GM23338 (cell line): Measurements from ENCODE around the gene TNFAIP3. TPM values are rescaled to one million over a fixed set of nuclear protein-coding genes. Genes with fewer than 3 reads are reported as not detected.

Source experiments
- ATAC-seq: fragments of 200-7000 bp; cut with Tn5 transposase; 3 replicates; pipeline ENCODE4 v1.9.1; 2020
- DNase-seq: peaks from one replicate; pipeline ENCODE4 v3.0.0-alpha.2; 2015; ENCODE audit warnings: low spot score
- H2AFZ ChIP-seq: fragments of 200-600 bp; sonication (generic); 2 replicates; pipeline ENCODE4 v1.8.0; 2016; ENCODE audit warnings: antibody characterized with exemption, mild to moderate bottlenecking, moderate library complexity
- H3F3A ChIP-seq: fragments of 200-600 bp; sonication (generic); replicated peaks from 2 replicates; pipeline ENCODE4 v1.8.0; 2017; ENCODE audit warnings: antibody characterized with exemption, mixed run types, low read depth
- H3K27ac ChIP-seq: fragments of 200-600 bp; sonication (generic); 2 replicates; pipeline ENCODE4 v1.6.1; 2016; ENCODE audit warnings: low read depth
- H3K27me3 ChIP-seq: fragments of 200-600 bp; sonication (generic); 2 replicates; pipeline ENCODE4 v1.8.0; 2016; ENCODE audit warnings: mild to moderate bottlenecking, mixed run types, moderate library complexity; ENCODE audit not compliant: insufficient read depth
- H3K36me3 ChIP-seq: fragments of 200-600 bp; sonication (generic); 2 replicates; pipeline ENCODE4 v1.8.0; 2016; ENCODE audit warnings: mild to moderate bottlenecking; ENCODE audit not compliant: insufficient read depth
- H3K4me1 ChIP-seq: fragments of 200-600 bp; sonication (generic); 2 replicates; pipeline ENCODE4 v1.8.0; 2016; ENCODE audit warnings: mild to moderate bottlenecking, moderate library complexity; ENCODE audit not compliant: insufficient read depth
- H3K4me2 ChIP-seq: fragments of 200-600 bp; sonication (generic); 2 replicates; pipeline ENCODE4 v1.7.1; 2017; ENCODE audit warnings: mixed run types
- H3K4me3 ChIP-seq: fragments of 200-600 bp; sonication (generic); 2 replicates; pipeline ENCODE4 v1.6.1; 2016; ENCODE audit warnings: mixed run types
- H3K79me2 ChIP-seq: fragments of 200-600 bp; sonication (generic); replicated peaks from 2 replicates; pipeline ENCODE4 v1.8.0; 2017; ENCODE audit warnings: mild to moderate bottlenecking; ENCODE audit not compliant: insufficient read depth
- H3K9me2 ChIP-seq: fragments of 200-600 bp; sonication (generic); 2 replicates; pipeline ENCODE4 v1.8.0; 2017; ENCODE audit not compliant: insufficient read depth
- H4K20me1 ChIP-seq: fragments of 200-600 bp; sonication (generic); replicated peaks from 2 replicates; pipeline ENCODE4 v1.8.0; 2017; ENCODE audit warnings: mild to moderate bottlenecking; ENCODE audit not compliant: insufficient read depth
- H3K27ac Mint-ChIP-seq: 2 replicates; pipeline ENCODE4 v1.8.0; 2020; ENCODE audit warnings: inconsistent platforms, mild to moderate bottlenecking, moderate library complexity, mixed read lengths
- H3K27me3 Mint-ChIP-seq: 3 replicates; pipeline ENCODE4 v1.8.0; 2022; ENCODE audit warnings: low read depth, mild to moderate bottlenecking, moderate library complexity, mixed read lengths, inconsistent platforms; ENCODE audit not compliant: insufficient read depth, poor library complexity
- H3K36me3 Mint-ChIP-seq: 3 replicates; pipeline ENCODE4 v1.8.0; 2021; ENCODE audit warnings: low read depth, mild to moderate bottlenecking, inconsistent platforms, moderate library complexity, mixed read lengths
- H3K4me1 Mint-ChIP-seq: 3 replicates; pipeline ENCODE4 v1.8.0; 2020; ENCODE audit warnings: mild to moderate bottlenecking, inconsistent platforms, mixed read lengths
- H3K4me3 Mint-ChIP-seq: 3 replicates; pipeline ENCODE4 v1.8.0; 2021; ENCODE audit warnings: moderate library complexity, mild to moderate bottlenecking, inconsistent platforms, mixed read lengths
- H3K9me3 Mint-ChIP-seq: 3 replicates; pipeline ENCODE4 v1.8.0; 2020; ENCODE audit warnings: moderate library complexity, mild to moderate bottlenecking, inconsistent platforms, mixed read lengths
- CREB1 ChIP-seq: fragments of 250-450 bp; sonication (Bioruptor Pico); IDR thresholded peaks from 2 replicates; pipeline ENCODE4 v1.5.0; 2020; ENCODE audit warnings: low read depth, mild to moderate bottlenecking, moderate library complexity
- CTCF ChIP-seq, 2 experiments: fragments of 200-600 bp in 1 of 2; sonication (generic) in 1 of 2; conservative IDR thresholded peaks; 2 replicates each; pipeline versions ENCODE4 v1.5.1 to v1.6.1; 2016 to 2017; ENCODE audit warnings: antibody characterized with exemption in 2 of 2, low read depth in 2 of 2, mild to moderate bottlenecking in 2 of 2, moderate library complexity in 1 of 2
- EZH2 ChIP-seq: fragments of 200-600 bp; sonication (generic); IDR thresholded peaks from one replicate; pipeline ENCODE4 v1.8.0; 2017; ENCODE audit warnings: antibody characterized with exemption, mild to moderate bottlenecking, low read depth; ENCODE audit not compliant: unreplicated experiment
- EZH2phosphoT487 ChIP-seq: fragments of 200-600 bp; sonication (generic); IDR thresholded peaks from one replicate; pipeline ENCODE4 v1.8.1; 2018; ENCODE audit warnings: antibody characterized with exemption; ENCODE audit not compliant: unreplicated experiment
- JUNB ChIP-seq: IDR thresholded peaks from one replicate; pipeline ENCODE4 v1.6.1; 2016; ENCODE audit warnings: antibody characterized with exemption; ENCODE audit not compliant: unreplicated experiment
- NANOG ChIP-seq: IDR thresholded peaks from 2 replicates; pipeline ENCODE4 v1.6.1; 2016; ENCODE audit warnings: antibody characterized with exemption, borderline replicate concordance
- POLR2AphosphoS5 ChIP-seq: IDR thresholded peaks from 2 replicates; pipeline ENCODE4 v1.6.1; 2016; ENCODE audit warnings: antibody characterized with exemption, low read depth
- REST ChIP-seq: IDR thresholded peaks from one replicate; pipeline ENCODE4 v1.6.1; 2018; ENCODE audit warnings: antibody characterized with exemption; ENCODE audit not compliant: unreplicated experiment
- STAT1 ChIP-seq: IDR thresholded peaks from one replicate; pipeline ENCODE4 v1.6.1; 2016; ENCODE audit warnings: antibody characterized with exemption; ENCODE audit not compliant: unreplicated experiment
- ZNF114 ChIP-seq: fragments of 250-450 bp; sonication (Bioruptor Pico); IDR thresholded peaks from 2 replicates; pipeline ENCODE4 v1.5.0; 2020; ENCODE audit warnings: mild to moderate bottlenecking, moderate library complexity
- ZNF331 ChIP-seq: fragments of 250-450 bp; sonication (Bioruptor Pico); IDR thresholded peaks from 2 replicates; pipeline ENCODE4 v1.5.0; 2020; ENCODE audit warnings: low read depth, mild to moderate bottlenecking, moderate library complexity
- polyA plus RNA-seq: library from polyadenylated mRNA; unstranded; fragments of >200 nt; fragmentation: Nextera tagmentation; extraction: Ambion mirVana; gene quantifications from 2 replicates; pipeline ENCODE4 v1.2.1, GENCODE V29; 2016
- total RNA-seq: library from RNA; depleted of rRNA; stranded (reverse); fragments of >200 nt; shearing (Covaris generic); gene quantifications from 2 replicates; pipeline ENCODE4 v1.2.3, GENCODE V29; 2014
- TF ChIP-seq, protein P1 (sequence below): IDR thresholded peaks from 2 replicates; pipeline ENCODE4 v1.6.1; 2016; ENCODE audit warnings: antibody characterized with exemption
- TF ChIP-seq, protein P2 (sequence below): fragments of 250-450 bp; sonication (Bioruptor Pico); IDR thresholded peaks from 2 replicates; pipeline ENCODE4 v1.5.0; 2020; ENCODE audit warnings: mild to moderate bottlenecking, moderate library complexity

TNFAIP3 gene
- total and polyA plus RNA-seq, 2 experiments from 2014 or later = 2.1 to 2.3 TPM

- no peak overlapping the region for H3K27ac Mint-ChIP-seq
- TF ChIP-seq ZNF114 (CRISPR knock-in tag) (no peak), CREB1 (CRISPR knock-in tag) (no peak), STAT1 (no peak), NANOG (no peak), REST (no peak), CTCF (conservative IDR thresholded peaks at IDR 0.05; ENCODE audit: low read depth in 2 of 2) (no peak), POLR2AphosphoS5 (no peak), EZH2phosphoT487 (no peak), ZNF331 (CRISPR knock-in tag) (no peak), JUNB (no peak), EZH2 (no peak)
- TF ChIP-seq, protein P1, sequence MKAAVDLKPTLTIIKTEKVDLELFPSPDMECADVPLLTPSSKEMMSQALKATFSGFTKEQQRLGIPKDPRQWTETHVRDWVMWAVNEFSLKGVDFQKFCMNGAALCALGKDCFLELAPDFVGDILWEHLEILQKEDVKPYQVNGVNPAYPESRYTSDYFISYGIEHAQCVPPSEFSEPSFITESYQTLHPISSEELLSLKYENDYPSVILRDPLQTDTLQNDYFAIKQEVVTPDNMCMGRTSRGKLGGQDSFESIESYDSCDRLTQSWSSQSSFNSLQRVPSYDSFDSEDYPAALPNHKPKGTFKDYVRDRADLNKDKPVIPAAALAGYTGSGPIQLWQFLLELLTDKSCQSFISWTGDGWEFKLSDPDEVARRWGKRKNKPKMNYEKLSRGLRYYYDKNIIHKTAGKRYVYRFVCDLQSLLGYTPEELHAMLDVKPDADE = no peak
- TF ChIP-seq, protein P2, sequence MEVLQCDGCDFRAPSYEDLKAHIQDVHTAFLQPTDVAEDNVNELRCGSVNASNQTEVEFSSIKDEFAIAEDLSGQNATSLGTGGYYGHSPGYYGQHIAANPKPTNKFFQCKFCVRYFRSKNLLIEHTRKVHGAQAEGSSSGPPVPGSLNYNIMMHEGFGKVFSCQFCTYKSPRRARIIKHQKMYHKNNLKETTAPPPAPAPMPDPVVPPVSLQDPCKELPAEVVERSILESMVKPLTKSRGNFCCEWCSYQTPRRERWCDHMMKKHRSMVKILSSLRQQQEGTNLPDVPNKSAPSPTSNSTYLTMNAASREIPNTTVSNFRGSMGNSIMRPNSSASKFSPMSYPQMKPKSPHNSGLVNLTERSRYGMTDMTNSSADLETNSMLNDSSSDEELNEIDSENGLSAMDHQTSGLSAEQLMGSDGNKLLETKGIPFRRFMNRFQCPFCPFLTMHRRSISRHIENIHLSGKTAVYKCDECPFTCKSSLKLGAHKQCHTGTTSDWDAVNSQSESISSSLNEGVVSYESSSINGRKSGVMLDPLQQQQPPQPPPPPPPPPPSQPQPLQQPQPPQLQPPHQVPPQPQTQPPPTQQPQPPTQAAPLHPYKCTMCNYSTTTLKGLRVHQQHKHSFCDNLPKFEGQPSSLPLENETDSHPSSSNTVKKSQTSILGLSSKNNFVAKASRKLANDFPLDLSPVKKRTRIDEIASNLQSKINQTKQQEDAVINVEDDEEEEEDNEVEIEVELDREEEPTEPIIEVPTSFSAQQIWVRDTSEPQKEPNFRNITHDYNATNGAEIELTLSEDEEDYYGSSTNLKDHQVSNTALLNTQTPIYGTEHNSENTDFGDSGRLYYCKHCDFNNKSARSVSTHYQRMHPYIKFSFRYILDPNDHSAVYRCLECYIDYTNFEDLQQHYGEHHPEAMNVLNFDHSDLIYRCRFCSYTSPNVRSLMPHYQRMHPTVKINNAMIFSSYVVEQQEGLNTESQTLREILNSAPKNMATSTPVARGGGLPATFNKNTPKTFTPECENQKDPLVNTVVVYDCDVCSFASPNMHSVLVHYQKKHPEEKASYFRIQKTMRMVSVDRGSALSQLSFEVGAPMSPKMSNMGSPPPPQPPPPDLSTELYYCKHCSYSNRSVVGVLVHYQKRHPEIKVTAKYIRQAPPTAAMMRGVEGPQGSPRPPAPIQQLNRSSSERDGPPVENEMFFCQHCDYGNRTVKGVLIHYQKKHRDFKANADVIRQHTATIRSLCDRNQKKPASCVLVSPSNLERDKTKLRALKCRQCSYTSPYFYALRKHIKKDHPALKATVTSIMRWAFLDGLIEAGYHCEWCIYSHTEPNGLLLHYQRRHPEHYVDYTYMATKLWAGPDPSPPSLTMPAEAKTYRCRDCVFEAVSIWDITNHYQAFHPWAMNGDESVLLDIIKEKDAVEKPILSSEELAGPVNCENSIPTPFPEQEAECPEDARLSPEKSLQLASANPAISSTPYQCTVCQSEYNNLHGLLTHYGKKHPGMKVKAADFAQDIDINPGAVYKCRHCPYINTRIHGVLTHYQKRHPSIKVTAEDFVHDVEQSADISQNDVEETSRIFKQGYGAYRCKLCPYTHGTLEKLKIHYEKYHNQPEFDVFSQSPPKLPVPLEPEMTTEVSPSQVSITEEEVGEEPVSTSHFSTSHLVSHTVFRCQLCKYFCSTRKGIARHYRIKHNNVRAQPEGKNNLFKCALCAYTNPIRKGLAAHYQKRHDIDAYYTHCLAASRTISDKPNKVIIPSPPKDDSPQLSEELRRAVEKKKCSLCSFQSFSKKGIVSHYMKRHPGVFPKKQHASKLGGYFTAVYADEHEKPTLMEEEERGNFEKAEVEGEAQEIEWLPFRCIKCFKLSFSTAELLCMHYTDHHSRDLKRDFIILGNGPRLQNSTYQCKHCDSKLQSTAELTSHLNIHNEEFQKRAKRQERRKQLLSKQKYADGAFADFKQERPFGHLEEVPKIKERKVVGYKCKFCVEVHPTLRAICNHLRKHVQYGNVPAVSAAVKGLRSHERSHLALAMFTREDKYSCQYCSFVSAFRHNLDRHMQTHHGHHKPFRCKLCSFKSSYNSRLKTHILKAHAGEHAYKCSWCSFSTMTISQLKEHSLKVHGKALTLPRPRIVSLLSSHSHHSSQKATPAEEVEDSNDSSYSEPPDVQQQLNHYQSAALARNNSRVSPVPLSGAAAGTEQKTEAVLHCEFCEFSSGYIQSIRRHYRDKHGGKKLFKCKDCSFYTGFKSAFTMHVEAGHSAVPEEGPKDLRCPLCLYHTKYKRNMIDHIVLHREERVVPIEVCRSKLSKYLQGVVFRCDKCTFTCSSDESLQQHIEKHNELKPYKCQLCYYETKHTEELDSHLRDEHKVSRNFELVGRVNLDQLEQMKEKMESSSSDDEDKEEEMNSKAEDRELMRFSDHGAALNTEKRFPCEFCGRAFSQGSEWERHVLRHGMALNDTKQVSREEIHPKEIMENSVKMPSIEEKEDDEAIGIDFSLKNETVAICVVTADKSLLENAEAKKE = no peak
- Histone ChIP-seq H3K36me3 (no peaks in the 10 kb centered on the region), H3K27ac (no peak overlapping the region), H3K4me3 (no peak overlapping the region), H3K9me2 (no peaks in the 10 kb centered on the region), H3K4me2 (no peak overlapping the region), H2AFZ (no peak overlapping the region), H3K27me3 (no peaks in the 10 kb centered on the region), H3F3A (no peaks in the 10 kb centered on the region), H3K79me2 (no peaks in the 10 kb centered on the region), H3K4me1 (no peaks in the 10 kb centered on the region), H4K20me1 (no peaks in the 10 kb centered on the region)
- no peak overlapping the region for H3K4me3 Mint-ChIP-seq
- no peaks in the 10 kb centered on the region for H3K36me3 Mint-ChIP-seq
- H3K4me1 Mint-ChIP-seq = no peaks in the 10 kb centered on the region
- H3K27me3 Mint-ChIP-seq = no peaks in the 10 kb centered on the region
- DNase-seq (no peak), ATAC-seq (no peak)
- H3K9me3 Mint-ChIP-seq = no peaks in the 10 kb centered on the region
Measured at GRCh38 chr6:137901454-137901853, 34.4 kb downstream of the TNFAIP3 start.
